Activated naive CD4-positive, alpha-beta T cell treated with anti-CD3 and anti-CD28 coated beads, Interleukin-2, amount 50 U/mL, for 24 hours (primary cell): Measurements from ENCODE around the gene MAN1A1.

Experiments used
- H3K27ac Mint-ChIP-seq: one replicate; pipeline ENCODE4 v1.8.0; 2021; ENCODE audit warnings: mild to moderate bottlenecking, mixed read lengths
- H3K27me3 Mint-ChIP-seq: one replicate; pipeline ENCODE4 v1.8.0; 2021; ENCODE audit warnings: mixed read lengths
- H3K36me3 Mint-ChIP-seq: one replicate; pipeline ENCODE4 v1.8.0; 2021; ENCODE audit warnings: mixed read lengths
- H3K4me1 Mint-ChIP-seq: one replicate; pipeline ENCODE4 v1.8.0; 2021; ENCODE audit warnings: mixed read lengths
- H3K4me3 Mint-ChIP-seq: one replicate; pipeline ENCODE4 v1.8.0; 2021; ENCODE audit warnings: mild to moderate bottlenecking, mixed read lengths
- H3K9me3 Mint-ChIP-seq: one replicate; pipeline ENCODE4 v1.8.0; 2021; ENCODE audit warnings: mixed read lengths

MAN1A1 gene

GRCh38 chr6:119350202-119350951, 816 bp upstream of the MAN1A1 start:
- no peaks in the 10 kb centered on the region for H3K36me3 Mint-ChIP-seq
- H3K4me1 Mint-ChIP-seq = peaks cover 49% of the 10 kb centered on the region

GRCh38 chr6:119348748-119349360, 707 bp downstream of the MAN1A1 start:
- Mint-ChIP-seq H3K36me3 (no peaks in the 10 kb centered on the region), H3K27ac (no peak overlapping the region), H3K9me3 (no peaks in the 10 kb centered on the region), H3K4me1 (peaks cover 63% of the 10 kb centered on the region), H3K4me3 (peak overlapping the region; percentile 98), H3K27me3 (no peaks in the 10 kb centered on the region)

More at GRCh38 chr6:119350202-119350951, 816 bp upstream of the MAN1A1 start:
- H3K27ac Mint-ChIP-seq = peak overlapping the region; percentile 95
- H3K4me3 Mint-ChIP-seq = peak overlapping the region; percentile 85
- no peaks in the 10 kb centered on the region for H3K9me3 Mint-ChIP-seq
- no peaks in the 10 kb centered on the region for H3K27me3 Mint-ChIP-seq

- Mint-ChIP-seq H3K4me3 (peak overlapping the region; percentile 98), H3K9me3 (no peaks in the 10 kb centered on the region), H3K27me3 (no peaks in the 10 kb centered on the region), H3K36me3 (no peaks in the 10 kb centered on the region), H3K4me1 (peaks cover 63% of the 10 kb centered on the region), H3K27ac (peak overlapping the region; percentile 93)
These were observed 1.3 kb downstream of the MAN1A1 start for GRCh38 chr6:119348096-119348747.

GRCh38 chr6:119347466-119348095, 2.0 kb downstream of the MAN1A1 start:
- peaks cover 69% of the 10 kb centered on the region for H3K4me1 Mint-ChIP-seq
- peak overlapping the region; percentile 93 for H3K27ac Mint-ChIP-seq
- no peaks in the 10 kb centered on the region for H3K9me3 Mint-ChIP-seq
- H3K36me3 Mint-ChIP-seq = no peaks in the 10 kb centered on the region
- no peaks in the 10 kb centered on the region for H3K27me3 Mint-ChIP-seq
- peak overlapping the region; percentile 98 for H3K4me3 Mint-ChIP-seq

- Mint-ChIP-seq H3K36me3 (no peaks in the 10 kb centered on the region), H3K4me3 (peak overlapping the region; percentile 98), H3K4me1 (peaks cover 67% of the 10 kb centered on the region), H3K27me3 (no peaks in the 10 kb centered on the region), H3K27ac (peak overlapping the region; percentile 12), H3K9me3 (no peaks in the 10 kb centered on the region)
These were observed 2.6 kb downstream of the MAN1A1 start for GRCh38 chr6:119346936-119347335.

- no peaks in the 10 kb centered on the region for H3K36me3 Mint-ChIP-seq
- H3K27ac Mint-ChIP-seq = no peak overlapping the region
- H3K27me3 Mint-ChIP-seq = no peaks in the 10 kb centered on the region
- H3K9me3 Mint-ChIP-seq = no peaks in the 10 kb centered on the region
- H3K4me3 Mint-ChIP-seq = peak overlapping the region; percentile 98
- H3K4me1 Mint-ChIP-seq = peaks cover 62% of the 10 kb centered on the region
These were observed 3.1 kb downstream of the MAN1A1 start for GRCh38 chr6:119346450-119346849.

- peaks cover 63% of the 10 kb centered on the region for H3K4me1 Mint-ChIP-seq
- H3K27ac Mint-ChIP-seq = peak overlapping the region; percentile 4
- no peaks in the 10 kb centered on the region for H3K36me3 Mint-ChIP-seq
- H3K27me3 Mint-ChIP-seq = no peaks in the 10 kb centered on the region
- H3K9me3 Mint-ChIP-seq = no peaks in the 10 kb centered on the region
- peak overlapping the region; percentile 35 for H3K4me3 Mint-ChIP-seq
These were observed 4.4 kb downstream of the MAN1A1 start for GRCh38 chr6:119345114-119345513.

GRCh38 chr6:119344306-119344705, 5.3 kb downstream of the MAN1A1 start:
- Mint-ChIP-seq H3K4me3 (no peak overlapping the region), H3K27ac (peak overlapping the region; percentile 9), H3K27me3 (no peaks in the 10 kb centered on the region), H3K4me1 (peaks cover 64% of the 10 kb centered on the region), H3K36me3 (no peaks in the 10 kb centered on the region), H3K9me3 (no peaks in the 10 kb centered on the region)

GRCh38 chr6:119343573-119344146, 5.9 kb downstream of the MAN1A1 start:
- Mint-ChIP-seq H3K36me3 (peaks cover 1% of the 10 kb centered on the region), H3K4me1 (peaks cover 71% of the 10 kb centered on the region), H3K9me3 (no peaks in the 10 kb centered on the region), H3K4me3 (no peak overlapping the region), H3K27me3 (no peaks in the 10 kb centered on the region), H3K27ac (no peak overlapping the region)

GRCh38 chr6:119343167-119343566, 6.4 kb downstream of the MAN1A1 start:
- no peaks in the 10 kb centered on the region for H3K27me3 Mint-ChIP-seq
- H3K27ac Mint-ChIP-seq = no peak overlapping the region
- peaks cover 1% of the 10 kb centered on the region for H3K36me3 Mint-ChIP-seq
- H3K4me1 Mint-ChIP-seq = peaks cover 73% of the 10 kb centered on the region
- no peaks in the 10 kb centered on the region for H3K9me3 Mint-ChIP-seq
- H3K4me3 Mint-ChIP-seq = no peak overlapping the region

- no peaks in the 10 kb centered on the region for H3K9me3 Mint-ChIP-seq
- no peak overlapping the region for H3K4me3 Mint-ChIP-seq
- H3K27me3 Mint-ChIP-seq = no peaks in the 10 kb centered on the region
- H3K4me1 Mint-ChIP-seq = peaks cover 67% of the 10 kb centered on the region
- H3K36me3 Mint-ChIP-seq = peaks cover 1% of the 10 kb centered on the region
- no peak overlapping the region for H3K27ac Mint-ChIP-seq
These were observed 7.1 kb downstream of the MAN1A1 start for GRCh38 chr6:119342430-119342829.

- peaks cover 66% of the 10 kb centered on the region for H3K4me1 Mint-ChIP-seq
- H3K4me3 Mint-ChIP-seq = no peak overlapping the region
- peaks cover 1% of the 10 kb centered on the region for H3K36me3 Mint-ChIP-seq
- H3K9me3 Mint-ChIP-seq = no peaks in the 10 kb centered on the region
- no peaks in the 10 kb centered on the region for H3K27me3 Mint-ChIP-seq
- no peak overlapping the region for H3K27ac Mint-ChIP-seq
These were observed 8.6 kb downstream of the MAN1A1 start for GRCh38 chr6:119340796-119341487.

GRCh38 chr6:119339941-119340456, 9.6 kb downstream of the MAN1A1 start:
- no peaks in the 10 kb centered on the region for H3K27me3 Mint-ChIP-seq
- H3K9me3 Mint-ChIP-seq = no peaks in the 10 kb centered on the region
- H3K36me3 Mint-ChIP-seq = peaks cover 1% of the 10 kb centered on the region
- no peak overlapping the region for H3K27ac Mint-ChIP-seq
- H3K4me1 Mint-ChIP-seq = peaks cover 61% of the 10 kb centered on the region
- no peak overlapping the region for H3K4me3 Mint-ChIP-seq

- H3K27ac Mint-ChIP-seq = no peak overlapping the region
- H3K36me3 Mint-ChIP-seq = peaks cover 1% of the 10 kb centered on the region
- H3K9me3 Mint-ChIP-seq = no peaks in the 10 kb centered on the region
- H3K4me1 Mint-ChIP-seq = peaks cover 39% of the 10 kb centered on the region
- no peak overlapping the region for H3K4me3 Mint-ChIP-seq
- no peaks in the 10 kb centered on the region for H3K27me3 Mint-ChIP-seq
These were observed 11.8 kb downstream of the MAN1A1 start for GRCh38 chr6:119337762-119338161.

- Mint-ChIP-seq H3K9me3 (no peaks in the 10 kb centered on the region), H3K4me1 (peaks cover 37% of the 10 kb centered on the region), H3K36me3 (peaks cover 1% of the 10 kb centered on the region), H3K4me3 (no peak overlapping the region), H3K27me3 (no peaks in the 10 kb centered on the region), H3K27ac (peak overlapping the region; percentile 65)
These were observed 12.3 kb downstream of the MAN1A1 start for GRCh38 chr6:119337252-119337651.
